H9 (cell line): Measurements from ENCODE around the gene DDX27. TPM values are rescaled to one million over a fixed set of nuclear protein-coding genes. Genes with fewer than 3 reads are reported as not detected.

ENCODE experiments used
- DNase-seq: peaks from one replicate; pipeline ENCODE4 v3.0.0-alpha.2; 2017
- H2AFZ ChIP-seq: one replicate; pipeline ENCODE4 v1.6.1; 2013; ENCODE audit warnings: mild to moderate bottlenecking, low read length, control low read depth, moderate library complexity
- H2AK5ac ChIP-seq: 2 replicates; pipeline ENCODE4 v1.6.1; 2013; ENCODE audit warnings: low read length, control low read depth, mixed read lengths; ENCODE audit not compliant: insufficient read length
- H2BK120ac ChIP-seq: one replicate; pipeline ENCODE4 v1.6.1; 2013; ENCODE audit warnings: low read depth, mild to moderate bottlenecking, low read length, control low read depth, inconsistent platforms; ENCODE audit not compliant: poor library complexity, severe bottlenecking
- H2BK12ac ChIP-seq: 2 replicates; pipeline ENCODE4 v1.6.1; 2013; ENCODE audit warnings: low read length, control low read depth, mixed read lengths, low read depth; ENCODE audit not compliant: insufficient read length
- H2BK15ac ChIP-seq: 2 replicates; pipeline ENCODE4 v1.6.1; 2013; ENCODE audit warnings: low read depth, low read length, control low read depth
- H2BK20ac ChIP-seq: one replicate; pipeline ENCODE4 v1.6.1; 2013; ENCODE audit warnings: low read depth, mild to moderate bottlenecking, low read length, control low read depth, inconsistent platforms; ENCODE audit not compliant: poor library complexity, severe bottlenecking
- H2BK5ac ChIP-seq: 2 replicates; pipeline ENCODE4 v1.6.1; 2013; ENCODE audit warnings: low read length, control low read depth, mixed read lengths; ENCODE audit not compliant: insufficient read length
- H3K14ac ChIP-seq: 2 replicates; pipeline ENCODE4 v1.6.1; 2013; ENCODE audit warnings: low read length, control low read depth; ENCODE audit not compliant: insufficient read depth
- H3K18ac ChIP-seq: 2 replicates; pipeline ENCODE4 v1.6.1; 2013; ENCODE audit warnings: low read depth, mild to moderate bottlenecking, mixed read lengths, low read length, control low read depth; ENCODE audit not compliant: insufficient read length
- H3K23ac ChIP-seq: 2 replicates; pipeline ENCODE4 v1.6.1; 2013; ENCODE audit warnings: low read length, control low read depth, mixed read lengths, low read depth; ENCODE audit not compliant: insufficient read length
- H3K23me2 ChIP-seq: 2 replicates; pipeline ENCODE4 v1.6.1; 2013; ENCODE audit warnings: low read depth, mild to moderate bottlenecking, mixed read lengths, low read length, control low read depth; ENCODE audit not compliant: insufficient read length, poor library complexity, severe bottlenecking
- H3K27ac ChIP-seq: 2 replicates; pipeline ENCODE4 v1.5.1; 2013; ENCODE audit warnings: low read length, control low read depth, mixed read lengths, low read depth; ENCODE audit not compliant: insufficient read length
- H3K27me3 ChIP-seq: 2 replicates; pipeline ENCODE4 v1.6.1; 2013; ENCODE audit warnings: low read length, control low read depth, inconsistent platforms; ENCODE audit not compliant: insufficient read depth
- H3K4ac ChIP-seq: 2 replicates; pipeline ENCODE4 v1.6.1; 2013; ENCODE audit warnings: low read depth, mild to moderate bottlenecking, control low read depth, inconsistent platforms, low read length, moderate library complexity
- H3K4me1 ChIP-seq: 2 replicates; pipeline ENCODE4 v1.6.1; 2013; ENCODE audit warnings: low read length, control low read depth, inconsistent platforms; ENCODE audit not compliant: insufficient read depth
- H3K4me2 ChIP-seq: 2 replicates; pipeline ENCODE4 v1.6.1; 2013; ENCODE audit warnings: low read length, control low read depth, mixed read lengths; ENCODE audit not compliant: insufficient read length, insufficient read depth
- H3K56ac ChIP-seq: 2 replicates; pipeline ENCODE4 v1.6.1; 2013; ENCODE audit warnings: low read depth, mild to moderate bottlenecking, mixed read lengths, low read length, control low read depth; ENCODE audit not compliant: insufficient read length
- H3K79me1 ChIP-seq: 2 replicates; pipeline ENCODE4 v1.6.1; 2013; ENCODE audit warnings: low read depth, mild to moderate bottlenecking, moderate library complexity, low read length, control low read depth, inconsistent platforms; ENCODE audit not compliant: insufficient read depth, poor library complexity, severe bottlenecking
- H3K79me2 ChIP-seq: 2 replicates; pipeline ENCODE4 v1.6.1; 2013; ENCODE audit warnings: low read length, control low read depth, inconsistent platforms; ENCODE audit not compliant: insufficient read depth
- H3K9ac ChIP-seq: 2 replicates; pipeline ENCODE4 v1.6.1; 2013; ENCODE audit warnings: low read length, control low read depth, mixed read lengths; ENCODE audit not compliant: insufficient read length; ENCODE audit errors: extremely low read depth
- H3K9me3 ChIP-seq: one replicate; pipeline ENCODE4 v1.6.1; 2013; ENCODE audit warnings: low read depth, low read length, inconsistent platforms; ENCODE audit not compliant: control insufficient read depth
- H3T11ph ChIP-seq: one replicate; pipeline ENCODE4 v1.6.1; 2013; ENCODE audit warnings: mild to moderate bottlenecking, low read length, control low read depth, inconsistent platforms
- H4K20me1 ChIP-seq: one replicate; pipeline ENCODE4 v1.6.1; 2013; ENCODE audit not compliant: control insufficient read depth, insufficient read length, insufficient read depth
- H4K5ac ChIP-seq: 2 replicates; pipeline ENCODE4 v1.6.1; 2013; ENCODE audit warnings: low read depth, mild to moderate bottlenecking, mixed read lengths, low read length, control low read depth; ENCODE audit not compliant: insufficient read length
- H4K8ac ChIP-seq: replicated peaks from 2 replicates; pipeline ENCODE4 v1.6.1; 2013; ENCODE audit warnings: low read length, control low read depth, mixed read lengths, low read depth; ENCODE audit not compliant: insufficient read length
- H4K91ac ChIP-seq: 2 replicates; pipeline ENCODE4 v1.6.1; 2013; ENCODE audit warnings: low read depth, mild to moderate bottlenecking, moderate library complexity, mixed read lengths, low read length, control low read depth; ENCODE audit not compliant: insufficient read length
- H3K27ac Mint-ChIP-seq, 3 experiments: 2 replicates in 2 of 3; 3 replicates in 1 of 3; pipeline ENCODE4 v1.8.0; 2020 to 2021; ENCODE audit warnings: mixed read lengths in 3 of 3, mild to moderate bottlenecking in 1 of 3, moderate library complexity in 1 of 3
- H3K27me3 Mint-ChIP-seq: 2 replicates; pipeline ENCODE4 v1.8.0; 2021; ENCODE audit warnings: low read depth, mild to moderate bottlenecking, moderate library complexity, mixed read lengths
- H3K36me3 Mint-ChIP-seq, 3 experiments: 2 replicates in 2 of 3; 3 replicates in 1 of 3; pipeline ENCODE4 v1.8.0; 2020 to 2021; ENCODE audit warnings: low read depth in 3 of 3, mixed read lengths in 3 of 3; ENCODE audit not compliant: insufficient read depth in 1 of 3
- H3K4me1 Mint-ChIP-seq, 2 experiments: 2 replicates each; pipeline ENCODE4 v1.8.0; 2020; ENCODE audit warnings: mixed read lengths in 2 of 2
- H3K4me3 Mint-ChIP-seq, 2 experiments: 2 replicates in 1 of 2; 3 replicates in 1 of 2; pipeline ENCODE4 v1.8.0; 2020 to 2021; ENCODE audit warnings: mild to moderate bottlenecking in 2 of 2, mixed read lengths in 2 of 2, moderate library complexity in 1 of 2
- H3K9me3 Mint-ChIP-seq, 2 experiments: 2 replicates in 1 of 2; 3 replicates in 1 of 2; pipeline ENCODE4 v1.8.0; 2020; ENCODE audit warnings: mild to moderate bottlenecking in 2 of 2, mixed read lengths in 2 of 2, moderate library complexity in 1 of 2
- WGBS: extraction: QIAGEN DNeasy Blood & Tissue Kit; methylation state at CpG from one replicate; pipeline ENCODE4 v1.1.7; 2013; ENCODE audit warnings: missing lambda C conversion rate, low lambda C conversion rate, mixed read lengths; ENCODE audit not compliant: insufficient read length; ENCODE audit errors: extremely low coverage; 5-methylcytosine and 5-hydroxymethylcytosine counted together
- total RNA-seq: library from RNA; stranded (reverse); gene quantifications from 2 replicates; pipeline ENCODE4 v1.2.1, GENCODE V29; 2021
- TF ChIP-seq, protein P1 (sequence below): fragments of 200-600 bp; sonication (generic); conservative IDR thresholded peaks from 3 replicates; pipeline ENCODE4 v1.8.0; 2021; ENCODE audit warnings: antibody characterized with exemption, mild to moderate bottlenecking

DDX27 gene
- total RNA-seq, 1 experiment from 2014 or later, result 46.9 TPM

DNA sequence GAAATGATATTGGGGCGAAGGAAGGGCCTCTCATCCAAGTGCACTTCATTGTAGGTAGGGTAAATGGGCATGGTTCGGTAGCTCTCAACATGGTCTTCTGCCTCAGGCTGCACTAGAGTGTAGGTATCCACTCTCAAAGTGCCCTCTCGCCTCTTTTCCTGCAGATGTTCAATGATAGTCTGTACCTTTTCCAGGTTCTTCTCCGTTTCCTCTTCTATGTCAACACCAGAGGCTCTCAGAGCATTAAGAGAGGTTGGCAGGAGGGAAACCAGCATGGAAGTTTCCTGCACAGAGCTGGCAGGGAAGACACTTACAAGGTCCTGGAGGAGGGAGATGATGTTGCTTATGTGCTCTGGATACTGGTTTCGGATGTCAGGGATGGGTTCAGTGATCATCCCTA lies 51.5 kb downstream of the DDX27 start:
- Histone ChIP-seq H3K4ac (no peak overlapping the region), H3K79me2 (peaks cover 8% of the 10 kb centered on the region; the same call in 1 of the 2 replicates), H3K14ac (no peak overlapping the region), H4K91ac (no peak overlapping the region), H3K27me3 (no peaks in the 10 kb centered on the region), H3T11ph (no peak overlapping the region), H2AFZ (no peak overlapping the region), H2BK120ac (no peak overlapping the region), H2BK12ac (no peak overlapping the region), H3K23me2 (no peaks in the 10 kb centered on the region), H3K79me1 (peaks cover 6% of the 10 kb centered on the region), H2BK15ac (no peak overlapping the region), H4K8ac (no peak overlapping the region), H2BK20ac (no peak overlapping the region), H3K4me1 (no peaks in the 10 kb centered on the region), H3K56ac (no peak overlapping the region), H3K4me2 (no peak overlapping the region), H4K5ac (no peak overlapping the region), H2BK5ac (no peak overlapping the region), H3K9me3 (no peaks in the 10 kb centered on the region), H3K23ac (no peak overlapping the region), H3K18ac (no peak overlapping the region), H3K9ac (no peak overlapping the region), H3K27ac (no peak overlapping the region), H2AK5ac (no peak overlapping the region), H4K20me1 (no peaks in the 10 kb centered on the region)
- Mint-ChIP-seq H3K36me3 (peaks cover 44 to 66% (median 65%) of the 10 kb centered on the region in 3 experiments), H3K27ac (no peak overlapping the region), H3K27me3 (no peaks in the 10 kb centered on the region), H3K4me3 (no peak overlapping the region), H3K9me3 (peaks cover 0 to 3% of the 10 kb centered on the region in 2 experiments; a peak in 2 of 5 replicates), H3K4me1 (peaks cover 0 to 3% of the 10 kb centered on the region in 2 experiments; a peak in 1 of 4 replicates)
- TF ChIP-seq, protein P1, sequence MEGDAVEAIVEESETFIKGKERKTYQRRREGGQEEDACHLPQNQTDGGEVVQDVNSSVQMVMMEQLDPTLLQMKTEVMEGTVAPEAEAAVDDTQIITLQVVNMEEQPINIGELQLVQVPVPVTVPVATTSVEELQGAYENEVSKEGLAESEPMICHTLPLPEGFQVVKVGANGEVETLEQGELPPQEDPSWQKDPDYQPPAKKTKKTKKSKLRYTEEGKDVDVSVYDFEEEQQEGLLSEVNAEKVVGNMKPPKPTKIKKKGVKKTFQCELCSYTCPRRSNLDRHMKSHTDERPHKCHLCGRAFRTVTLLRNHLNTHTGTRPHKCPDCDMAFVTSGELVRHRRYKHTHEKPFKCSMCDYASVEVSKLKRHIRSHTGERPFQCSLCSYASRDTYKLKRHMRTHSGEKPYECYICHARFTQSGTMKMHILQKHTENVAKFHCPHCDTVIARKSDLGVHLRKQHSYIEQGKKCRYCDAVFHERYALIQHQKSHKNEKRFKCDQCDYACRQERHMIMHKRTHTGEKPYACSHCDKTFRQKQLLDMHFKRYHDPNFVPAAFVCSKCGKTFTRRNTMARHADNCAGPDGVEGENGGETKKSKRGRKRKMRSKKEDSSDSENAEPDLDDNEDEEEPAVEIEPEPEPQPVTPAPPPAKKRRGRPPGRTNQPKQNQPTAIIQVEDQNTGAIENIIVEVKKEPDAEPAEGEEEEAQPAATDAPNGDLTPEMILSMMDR, result no peak
- no CpG with 5 or more reads among the region's 5 CpGs for WGBS
- no peak for DNase-seq
